Erythroblast (primary cell): ENCODE data around the gene ERP27.

ENCODE experiments used
- GATA1 ChIP-seq: IDR thresholded peaks from 2 replicates; pipeline ENCODE4 v1.6.1; 2011; ENCODE audit warnings: low read depth, mild to moderate bottlenecking, control low read depth, low read length, moderate library complexity
- POLR2A ChIP-seq: IDR thresholded peaks from 2 replicates; pipeline ENCODE4 v1.6.1; 2011; ENCODE audit warnings: mild to moderate bottlenecking, low read length

GRCh38 chr12:14931791-14932560, 6.4 kb downstream of the ERP27 start:
- TF ChIP-seq POLR2A (no peak), GATA1 (no peak)
